OCI-LY7 (cell line): ENCODE data around the gene KIAA0232. TPM values are rescaled to one million over a fixed set of nuclear protein-coding genes. Genes with fewer than 3 reads are reported as not detected.

ENCODE experiments used
- BruUV-seq: library from RNA; stranded (reverse); fragments of 400-500 nt; replicated peaks from 2 replicates; lab custom pipeline; 2021; lab: Mats Ljungman, UMichigan
- CTCF ChIA-PET: fragments of 300-600 bp; sonication (Branson Sonifier 250); formaldehyde crosslinking; loops from one replicate; lab custom pipeline; 2022; ENCODE audit warnings: antibody characterized with exemption; ENCODE audit not compliant: unreplicated experiment; lab: Charles Lee
- POLR2A ChIA-PET: fragments of 300-600 bp; sonication (Branson Sonifier 250); formaldehyde crosslinking; loops from one replicate; lab custom pipeline; 2022; ENCODE audit warnings: antibody characterized with exemption; lab: Charles Lee
- DNase-seq: peaks from one replicate; pipeline ENCODE4 v3.0.0-alpha.2; 2015; ENCODE audit warnings: low spot score
- H2AFZ ChIP-seq: fragments of 200-600 bp; sonication (generic), shearing (Covaris generic); 2 replicates; pipeline ENCODE4 v1.6.1; 2014; ENCODE audit warnings: mild to moderate bottlenecking, antibody characterized with exemption, low read length, moderate library complexity
- H3K27ac ChIP-seq: fragments of 200-600 bp; sonication (generic); 2 replicates; pipeline ENCODE4 v1.5.1; 2014; ENCODE audit warnings: mixed run types, low read depth, mild to moderate bottlenecking, moderate library complexity, low read length, inconsistent platforms; ENCODE audit not compliant: poor library complexity, severe bottlenecking
- H3K36me3 ChIP-seq: fragments of 200-600 bp; sonication (generic); 2 replicates; pipeline ENCODE4 v1.6.1; 2014; ENCODE audit warnings: mild to moderate bottlenecking, antibody characterized with exemption, low read length, moderate library complexity, mixed read lengths; ENCODE audit not compliant: insufficient read depth
- H3K4me1 ChIP-seq: fragments of 200-600 bp; sonication (generic); 2 replicates; pipeline ENCODE4 v1.5.1; 2014; ENCODE audit warnings: mild to moderate bottlenecking, low read length; ENCODE audit not compliant: insufficient read depth, poor library complexity, severe bottlenecking
- H3K4me2 ChIP-seq: fragments of 200-600 bp; sonication (generic); 2 replicates; pipeline ENCODE4 v1.6.1; 2014; ENCODE audit warnings: mild to moderate bottlenecking, low read length
- H3K4me3 ChIP-seq: fragments of 200-600 bp; sonication (generic); 2 replicates; pipeline ENCODE4 v1.5.1; 2014; ENCODE audit warnings: mild to moderate bottlenecking, low read depth, low read length; ENCODE audit not compliant: poor library complexity, severe bottlenecking
- H3K79me2 ChIP-seq: fragments of 200-600 bp; sonication (generic); 2 replicates; pipeline ENCODE4 v1.6.1; 2016; ENCODE audit warnings: low read depth, mild to moderate bottlenecking, low read length, moderate library complexity, mixed read lengths; ENCODE audit not compliant: insufficient read depth
- H3K9me2 ChIP-seq: fragments of 200-600 bp; sonication (generic); 2 replicates; pipeline ENCODE4 v1.6.1; 2016; ENCODE audit warnings: mild to moderate bottlenecking, low read length, mixed read lengths; ENCODE audit not compliant: insufficient read depth
- H3K9me3 ChIP-seq: fragments of 200-600 bp; sonication (generic); 2 replicates; pipeline ENCODE4 v1.6.1; 2014; ENCODE audit warnings: mild to moderate bottlenecking, mixed run types, low read length, mixed read lengths
- H4K20me1 ChIP-seq: fragments of 200-600 bp; sonication (generic); 2 replicates; pipeline ENCODE4 v1.6.1; 2014; ENCODE audit warnings: mild to moderate bottlenecking, antibody characterized with exemption, low read length, moderate library complexity, mixed read lengths; ENCODE audit not compliant: insufficient read depth
- EZH2phosphoT487 ChIP-seq: fragments of 200-600 bp; sonication (generic); IDR thresholded peaks from 2 replicates; pipeline ENCODE4 v1.6.1; 2018; ENCODE audit warnings: low read depth, borderline replicate concordance, mild to moderate bottlenecking, mixed run types, antibody characterized with exemption, low read length, moderate library complexity, mixed read lengths
- intact Hi-C: fragments of 100-400 bp; cut with micrococcal nuclease; formaldehyde crosslinking; loops from one replicate; pipeline ENCODE4 v1.10.0; 2022; ENCODE audit not compliant: unreplicated experiment
- total RNA-seq, 2 experiments: library from RNA; depleted of rRNA in 1 of 2; stranded (reverse); fragments of >200 nt in 1 of 2; shearing (Covaris generic) in 1 of 2; gene quantifications; 2 replicates each; pipeline ENCODE4 v1.2.3, GENCODE V29; 2014 to 2022
- TF ChIP-seq, protein P1 (sequence below): fragments of 200-600 bp; sonication (generic); conservative IDR thresholded peaks from 2 replicates; pipeline ENCODE4 v1.5.1; 2014; ENCODE audit warnings: mild to moderate bottlenecking, antibody characterized with exemption, low read length, moderate library complexity, mixed read lengths

Gene KIAA0232
- total RNA-seq, 2 experiments from 2014 or later = 7.5 to 13.5 TPM

DNA sequence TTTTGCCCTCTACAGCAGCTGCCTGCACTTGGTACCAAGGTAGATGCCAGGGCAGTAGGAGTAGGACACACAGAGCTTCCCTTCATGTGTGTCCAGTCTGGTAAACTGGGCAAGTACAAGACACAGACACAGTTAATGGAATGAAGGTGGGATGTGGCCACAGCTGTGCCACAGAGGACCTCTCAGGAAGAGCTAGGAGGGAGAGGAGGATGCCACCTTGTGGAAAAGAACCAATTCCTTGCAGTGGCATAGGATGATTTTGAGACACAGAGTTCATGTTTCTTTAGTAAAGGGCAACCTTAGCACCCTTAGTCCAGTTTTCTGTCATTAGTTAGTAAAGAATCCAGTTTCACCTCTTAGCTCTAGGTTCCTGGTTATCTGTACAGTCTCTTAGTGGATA lies 90.8 kb downstream of the KIAA0232 start:
- H3K4me1 ChIP-seq = no peaks in the 10 kb centered on the region
- no peak overlapping the region for H3K4me3 ChIP-seq
- no peaks in the 10 kb centered on the region for H4K20me1 ChIP-seq
- no TSS peak for BruUV-seq
- H3K4me2 ChIP-seq = no peak overlapping the region
- H3K9me3 ChIP-seq = no peaks in the 10 kb centered on the region
- no peak for TF ChIP-seq EZH2phosphoT487
- TF ChIP-seq, protein P1, sequence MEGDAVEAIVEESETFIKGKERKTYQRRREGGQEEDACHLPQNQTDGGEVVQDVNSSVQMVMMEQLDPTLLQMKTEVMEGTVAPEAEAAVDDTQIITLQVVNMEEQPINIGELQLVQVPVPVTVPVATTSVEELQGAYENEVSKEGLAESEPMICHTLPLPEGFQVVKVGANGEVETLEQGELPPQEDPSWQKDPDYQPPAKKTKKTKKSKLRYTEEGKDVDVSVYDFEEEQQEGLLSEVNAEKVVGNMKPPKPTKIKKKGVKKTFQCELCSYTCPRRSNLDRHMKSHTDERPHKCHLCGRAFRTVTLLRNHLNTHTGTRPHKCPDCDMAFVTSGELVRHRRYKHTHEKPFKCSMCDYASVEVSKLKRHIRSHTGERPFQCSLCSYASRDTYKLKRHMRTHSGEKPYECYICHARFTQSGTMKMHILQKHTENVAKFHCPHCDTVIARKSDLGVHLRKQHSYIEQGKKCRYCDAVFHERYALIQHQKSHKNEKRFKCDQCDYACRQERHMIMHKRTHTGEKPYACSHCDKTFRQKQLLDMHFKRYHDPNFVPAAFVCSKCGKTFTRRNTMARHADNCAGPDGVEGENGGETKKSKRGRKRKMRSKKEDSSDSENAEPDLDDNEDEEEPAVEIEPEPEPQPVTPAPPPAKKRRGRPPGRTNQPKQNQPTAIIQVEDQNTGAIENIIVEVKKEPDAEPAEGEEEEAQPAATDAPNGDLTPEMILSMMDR = peak; percentile 20
- intact Hi-C loops = no loop called here
- H3K27ac ChIP-seq = no peak overlapping the region
- DNase-seq = no peak
- CTCF ChIA-PET = interaction anchor here (0.7 to 2.1 kb wide), 6 partner anchors 19 to 171 kb away, joined by 3 to 5 read pairs (median 3); no protein-coding TSS in a partner anchor
- peaks cover 10% of the 10 kb centered on the region; the same call in 1 of the 2 replicates for H3K36me3 ChIP-seq
- no peaks in the 10 kb centered on the region for H3K9me2 ChIP-seq
- H3K79me2 ChIP-seq = no peaks in the 10 kb centered on the region
- POLR2A ChIA-PET = interaction anchor here (0.5 to 1.9 kb wide), 9 partner anchors 10 to 155 kb away, joined by 3 to 10 read pairs (median 4); no protein-coding TSS in a partner anchor
- no peak overlapping the region for H2AFZ ChIP-seq

DNA sequence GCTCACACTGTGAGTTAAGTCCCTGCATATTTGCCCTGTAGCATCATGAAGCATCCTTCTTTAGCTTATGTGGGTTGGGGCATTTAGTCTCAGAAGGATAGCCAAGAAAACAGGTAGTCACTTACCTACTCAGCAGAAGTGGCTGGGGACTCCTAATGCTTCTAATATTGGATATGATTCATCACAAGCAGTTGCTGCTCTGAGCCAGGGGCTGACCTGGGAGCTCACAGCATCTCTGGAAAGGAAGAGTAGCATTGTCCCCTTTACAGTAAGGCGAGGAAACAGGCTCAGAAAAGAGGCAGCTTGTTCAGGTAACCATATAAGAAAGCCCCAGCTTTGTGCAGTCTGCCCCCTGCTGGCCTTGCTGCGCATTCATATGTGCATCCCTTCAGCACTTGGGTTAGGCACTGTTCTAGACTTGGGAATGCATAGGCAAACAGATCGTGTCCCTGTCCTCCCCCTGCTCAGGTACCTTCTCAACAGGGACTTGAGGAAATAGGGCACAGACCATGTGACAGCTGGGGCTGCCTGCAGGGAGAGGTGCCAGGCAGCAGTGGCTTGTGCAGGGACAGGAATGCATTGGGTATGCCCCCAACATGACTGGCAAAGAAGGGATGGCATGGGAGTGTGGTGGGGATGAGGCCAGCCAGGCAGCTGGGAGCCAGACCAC lies 91.4 kb downstream of the KIAA0232 start:
- no peaks in the 10 kb centered on the region for H3K4me1 ChIP-seq
- ChIA-PET CTCF (interaction anchor here (0.6 to 2.1 kb wide), 6 partner anchors 20 to 172 kb away, joined by 3 to 5 read pairs (median 4); no protein-coding TSS in a partner anchor), POLR2A (interaction anchor here (0.6 to 1.9 kb wide), 6 partner anchors 19 to 156 kb away, joined by 3 to 10 read pairs (median 3); no protein-coding TSS in a partner anchor)
- no peaks in the 10 kb centered on the region for H3K9me2 ChIP-seq
- no peaks in the 10 kb centered on the region for H3K79me2 ChIP-seq
- no peak overlapping the region for H3K27ac ChIP-seq
- H2AFZ ChIP-seq = no peak overlapping the region
- H3K4me3 ChIP-seq = no peak overlapping the region
- DNase-seq = peak; percentile 79
- H3K36me3 ChIP-seq = peaks cover 13% of the 10 kb centered on the region; the same call in 1 of the 2 replicates
- TF ChIP-seq EZH2phosphoT487 = no peak
- TF ChIP-seq, protein P1 = peak; percentile 93
- H4K20me1 ChIP-seq = no peaks in the 10 kb centered on the region
- H3K9me3 ChIP-seq = no peaks in the 10 kb centered on the region
- H3K4me2 ChIP-seq = no peak overlapping the region
- intact Hi-C loops = loop anchor here (1.0 kb wide), 2 partner anchors 91 to 154 kb away; no protein-coding TSS in a partner anchor
- no TSS peak for BruUV-seq
